PFSK-1 (cell line): ENCODE data around the gene IQGAP3.

Source experiments
- FOXP2 ChIP-seq: optimal IDR thresholded peaks from 2 replicates; pipeline ENCODE3; 2011; ENCODE audit warnings: borderline replicate concordance, control low read depth, inconsistent platforms; ENCODE audit not compliant: insufficient read depth; ENCODE audit errors: extremely low read length, extremely low read depth
- POLR2AphosphoS5 ChIP-seq: IDR thresholded peaks from 2 replicates; pipeline ENCODE4 v1.6.1; 2012; ENCODE audit warnings: low read depth, mild to moderate bottlenecking, control low read depth, low read length, moderate library complexity
- REST ChIP-seq, 2 experiments: IDR thresholded peaks; 2 replicates each; pipeline versions ENCODE4 v1.6.1 to v1.8.0; 2011 to 2012; ENCODE audit warnings: low read depth in 2 of 2, low read length in 2 of 2, control low read depth in 1 of 2, inconsistent platforms in 1 of 2, mild to moderate bottlenecking in 1 of 2, moderate library complexity in 1 of 2; ENCODE audit not compliant: insufficient read depth in 1 of 2
- SIN3A ChIP-seq: IDR thresholded peaks from 2 replicates; pipeline ENCODE4 v1.6.1; 2012; ENCODE audit warnings: mild to moderate bottlenecking, low read length, moderate library complexity, borderline replicate concordance; ENCODE audit not compliant: insufficient read depth
- TAF1 ChIP-seq: IDR thresholded peaks from 2 replicates; pipeline ENCODE4 v1.6.1; 2012; ENCODE audit warnings: low read length, control low read depth, borderline replicate concordance; ENCODE audit not compliant: insufficient read depth

The IQGAP3 gene

GRCh38 chr1:156592910-156593660 is 20.7 kb upstream of the IQGAP3 start:
- no peak for TF ChIP-seq REST (IDR thresholded peaks at IDR 0.05; ENCODE audit: insufficient read depth in 1 of 2, low read depth in 2 of 2, low read length in 2 of 2)

GRCh38 chr1:156592158-156592909 is 20.0 kb upstream of the IQGAP3 start:
- TF ChIP-seq POLR2AphosphoS5 (peak; percentile 47; the same call in 1 of the 2 replicates), REST (IDR thresholded peaks at IDR 0.05; ENCODE audit: insufficient read depth in 1 of 2, low read depth in 2 of 2, low read length in 2 of 2) (no peak)

- TF ChIP-seq FOXP2: no peak
- peak; percentile 17 to 37; a peak in 1 of 4 replicates for TF ChIP-seq REST (IDR thresholded peaks at IDR 0.05; ENCODE audit: insufficient read depth in 1 of 2, low read depth in 2 of 2, low read length in 2 of 2)
- TF ChIP-seq POLR2AphosphoS5: peak; percentile 91
- TF ChIP-seq SIN3A: 0 out of 2 replicates have a peak, but pooled peaks have one; percentile 16
- TF ChIP-seq TAF1: peak; percentile 78; the same call in 1 of the 2 replicates
These were observed 19.2 kb upstream of the IQGAP3 start, which contains the start of gene NAXE for GRCh38 chr1:156591432-156592157. TSS of gene NAXE (plus strand) at chr1:156591776. CDS start at chr1:156591805, 29 bp downstream.

GRCh38 chr1:156591181-156591431 is 18.7 kb upstream of the IQGAP3 start:
- TF ChIP-seq SIN3A (no peak), FOXP2 (no peak), REST (IDR thresholded peaks at IDR 0.05; ENCODE audit: insufficient read depth in 1 of 2, low read depth in 2 of 2, low read length in 2 of 2) (no peak), TAF1 (no peak), POLR2AphosphoS5 (no peak)
